Stimulated activated CD4-positive, alpha-beta T cell treated with anti-CD3 and anti-CD28 coated beads, Interleukin-4, amount 100 ng/mL, for 1 hour (primary cell): ENCODE results near the gene GCLM.

Experiments
- DNase-seq: peaks from one replicate; pipeline ENCODE4 v3.0.0-alpha.2; 2020

The GCLM gene

GRCh38 chr1:93846206-93846991 is 62.8 kb downstream of the GCLM start:
- peak; percentile 84 for DNase-seq

GRCh38 chr1:93845538-93846205 is 63.6 kb downstream of the GCLM start:
- peak; percentile 18 for DNase-seq

DNA sequence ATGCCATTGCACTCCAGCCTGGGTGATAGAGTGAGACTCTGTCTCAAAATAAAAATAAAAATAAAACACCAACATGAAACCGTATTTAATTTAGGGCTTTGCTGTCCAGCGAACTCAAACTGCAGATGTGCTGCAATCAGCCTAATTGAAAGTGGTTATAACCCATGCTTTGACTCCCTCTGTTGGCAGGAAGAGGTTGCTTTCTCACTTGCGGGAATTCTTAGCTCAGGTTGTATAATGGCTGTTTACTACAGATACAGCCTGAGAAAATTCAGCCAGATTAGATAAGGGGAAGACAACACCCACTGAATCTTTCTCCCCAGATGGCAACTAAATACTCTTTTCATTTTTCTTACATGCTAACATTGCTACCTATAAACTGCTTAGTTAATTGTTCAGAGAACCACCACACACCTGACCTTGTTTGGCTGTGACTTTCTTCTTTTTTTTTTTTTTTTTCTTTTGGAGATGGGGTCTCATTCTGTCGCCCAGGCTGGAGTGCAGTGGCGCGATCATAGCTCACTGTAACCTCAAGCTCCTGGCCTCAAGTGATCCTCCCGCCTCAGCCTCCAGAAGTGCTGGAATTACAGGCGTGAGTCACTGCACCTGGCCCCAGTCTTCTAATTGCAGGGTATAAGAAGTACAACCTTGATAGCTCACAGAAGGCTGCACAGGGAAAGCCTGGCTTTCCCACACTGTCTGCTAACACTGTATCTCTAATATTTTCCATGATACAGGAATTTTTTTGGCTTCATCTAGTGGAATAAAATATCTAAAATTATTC is 64.8 kb downstream of the GCLM start:
- DNase-seq: no peak

- no peak for DNase-seq
Observed at GRCh38 chr1:93842750-93843500, 66.3 kb downstream of the GCLM start.

DNA sequence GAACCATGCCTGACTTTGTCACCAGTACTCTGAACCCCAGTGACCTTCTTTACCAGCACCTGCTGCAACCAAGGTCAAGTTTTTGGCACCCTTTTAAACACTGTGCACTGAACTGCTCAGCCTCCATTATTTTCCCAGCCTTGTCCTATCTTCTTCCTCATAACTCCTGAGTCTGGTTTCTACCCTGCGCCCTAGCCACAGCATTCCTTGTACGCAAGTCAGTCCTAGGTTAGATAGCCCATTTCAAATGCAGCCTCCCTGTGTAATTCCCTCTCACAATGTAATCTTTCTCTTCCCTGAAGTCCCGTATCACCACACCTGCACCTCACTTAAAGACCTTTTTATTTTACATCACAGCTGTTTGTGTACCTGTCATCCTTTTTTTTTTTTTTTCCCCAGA is 67.5 kb downstream of the GCLM start:
- DNase-seq: no peak

- DNase-seq: no peak
Observed at GRCh38 chr1:93840956-93841482, 68.2 kb downstream of the GCLM start.

DNA sequence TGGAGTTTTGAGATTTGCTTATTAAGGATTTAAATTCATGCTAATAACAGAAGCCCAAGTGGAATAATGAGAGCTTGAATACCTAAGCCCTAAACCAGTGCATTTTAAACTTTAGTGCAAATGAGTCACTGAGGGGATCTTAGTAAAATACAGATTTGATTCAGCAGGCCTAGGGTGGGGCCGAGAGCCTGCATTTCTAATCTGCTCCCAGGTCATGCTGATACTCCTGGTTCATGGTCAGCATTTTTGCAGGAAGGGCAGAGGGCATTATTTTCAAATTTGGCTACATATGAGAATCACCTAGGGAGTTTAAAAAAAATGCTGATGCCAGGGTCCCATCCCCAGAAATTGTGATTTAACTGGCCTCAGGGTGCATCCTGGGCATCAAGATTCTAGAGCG is 69.5 kb downstream of the GCLM start:
- DNase-seq: no peak

GRCh38 chr1:93839307-93839706 is 69.9 kb downstream of the GCLM start:
- DNase-seq: no peak

GRCh38 chr1:93837961-93838360 is 71.3 kb downstream of the GCLM start:
- no peak for DNase-seq
